NB4 (cell line): Measurements from ENCODE around the gene PIGQ.

ENCODE experiments used
- POLR2A ChIP-seq: IDR thresholded peaks from 2 replicates; pipeline ENCODE4 v1.6.1; 2011; ENCODE audit warnings: mild to moderate bottlenecking; ENCODE audit not compliant: insufficient read length; ENCODE audit errors: extremely low read depth
- TF ChIP-seq, protein P1 (sequence below): IDR thresholded peaks from one replicate; pipeline ENCODE4 v1.5.1; 2012; ENCODE audit warnings: low read depth, low read length
- TF ChIP-seq, protein P2 (sequence below): IDR thresholded peaks from 2 replicates; pipeline ENCODE4 v1.6.1; 2011; ENCODE audit warnings: low read depth, low read length

DNA sequence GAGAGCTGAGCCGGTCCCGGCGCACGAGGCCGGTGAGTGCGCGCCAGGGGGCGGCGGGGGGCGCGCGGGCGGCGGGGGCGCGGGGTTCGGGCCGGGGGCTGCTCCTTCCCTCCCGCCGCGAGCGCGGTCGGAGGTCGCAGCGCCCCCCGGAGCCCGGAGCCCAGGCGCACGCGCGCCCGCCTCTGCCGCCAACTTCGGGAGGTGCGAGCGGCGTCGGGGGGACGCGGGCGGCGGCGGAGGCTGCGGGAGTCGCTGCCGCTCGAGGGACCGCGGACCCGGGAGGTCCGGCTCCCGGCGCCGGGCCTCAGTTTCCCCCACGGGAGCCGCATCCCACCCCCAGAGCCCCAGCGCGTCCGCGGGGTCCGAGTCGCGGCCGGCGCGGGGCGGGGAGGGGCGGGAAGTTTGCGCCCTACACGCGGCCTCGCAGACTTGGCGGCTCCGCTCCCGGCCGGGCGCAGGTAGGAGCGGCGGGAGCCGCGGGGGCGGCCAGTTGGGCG is 9.5 kb upstream of the PIGQ start, which contains the start of gene PRR35:
- TF ChIP-seq POLR2A, result no peak
- TF ChIP-seq, protein P1, sequence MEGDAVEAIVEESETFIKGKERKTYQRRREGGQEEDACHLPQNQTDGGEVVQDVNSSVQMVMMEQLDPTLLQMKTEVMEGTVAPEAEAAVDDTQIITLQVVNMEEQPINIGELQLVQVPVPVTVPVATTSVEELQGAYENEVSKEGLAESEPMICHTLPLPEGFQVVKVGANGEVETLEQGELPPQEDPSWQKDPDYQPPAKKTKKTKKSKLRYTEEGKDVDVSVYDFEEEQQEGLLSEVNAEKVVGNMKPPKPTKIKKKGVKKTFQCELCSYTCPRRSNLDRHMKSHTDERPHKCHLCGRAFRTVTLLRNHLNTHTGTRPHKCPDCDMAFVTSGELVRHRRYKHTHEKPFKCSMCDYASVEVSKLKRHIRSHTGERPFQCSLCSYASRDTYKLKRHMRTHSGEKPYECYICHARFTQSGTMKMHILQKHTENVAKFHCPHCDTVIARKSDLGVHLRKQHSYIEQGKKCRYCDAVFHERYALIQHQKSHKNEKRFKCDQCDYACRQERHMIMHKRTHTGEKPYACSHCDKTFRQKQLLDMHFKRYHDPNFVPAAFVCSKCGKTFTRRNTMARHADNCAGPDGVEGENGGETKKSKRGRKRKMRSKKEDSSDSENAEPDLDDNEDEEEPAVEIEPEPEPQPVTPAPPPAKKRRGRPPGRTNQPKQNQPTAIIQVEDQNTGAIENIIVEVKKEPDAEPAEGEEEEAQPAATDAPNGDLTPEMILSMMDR, result no peak
- TF ChIP-seq, protein P2, sequence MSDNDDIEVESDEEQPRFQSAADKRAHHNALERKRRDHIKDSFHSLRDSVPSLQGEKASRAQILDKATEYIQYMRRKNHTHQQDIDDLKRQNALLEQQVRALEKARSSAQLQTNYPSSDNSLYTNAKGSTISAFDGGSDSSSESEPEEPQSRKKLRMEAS, result no peak
